Thymus (tissue), 11 donors: ENCODE results near the gene DTNB. TPM values are rescaled to one million over a fixed set of nuclear protein-coding genes. Genes with fewer than 3 reads are reported as not detected.

Experiments
- DNase-seq, 9 donors: peaks; one replicate each; pipeline ENCODE4 v3.0.0-alpha.2; 2013; ENCODE audit warnings: low spot score in 9 of 9, low read depth in 6 of 9, missing footprints in 1 of 9
- H3K27ac ChIP-seq, 2 donors: one replicate each; pipeline ENCODE4 v1.5.1; 2013; ENCODE audit warnings: control low read depth in 1 of 2, low read depth in 1 of 2, low read length in 1 of 2, mild to moderate bottlenecking in 1 of 2, moderate library complexity in 1 of 2
- H3K27me3 ChIP-seq, 2 donors: one replicate each; pipeline ENCODE4 v1.5.1; 2013; ENCODE audit warnings: low read length in 1 of 2; ENCODE audit not compliant: control insufficient read depth in 2 of 2, insufficient read depth in 1 of 2
- H3K36me3 ChIP-seq, 2 donors: one replicate each; pipeline ENCODE4 v1.5.1; 2013; ENCODE audit warnings: low read length in 1 of 2, mild to moderate bottlenecking in 1 of 2, moderate library complexity in 1 of 2; ENCODE audit not compliant: control insufficient read depth in 2 of 2, insufficient read depth in 2 of 2
- H3K4me1 ChIP-seq, 2 donors: one replicate each; pipeline ENCODE4 v1.5.1; 2013; ENCODE audit warnings: low read length in 2 of 2; ENCODE audit not compliant: control insufficient read depth in 2 of 2, insufficient read depth in 2 of 2
- H3K4me3 ChIP-seq, 2 donors: one replicate each; pipeline ENCODE4 v1.5.1; 2013; ENCODE audit warnings: low read length in 2 of 2, control low read depth in 1 of 2, mild to moderate bottlenecking in 1 of 2
- H3K9me3 ChIP-seq, 2 donors: one replicate each; pipeline ENCODE4 v1.5.1; 2013; ENCODE audit warnings: low read length in 1 of 2, mild to moderate bottlenecking in 1 of 2; ENCODE audit not compliant: control insufficient read depth in 2 of 2, insufficient read depth in 1 of 2
- WGBS: extraction: QIAGEN DNeasy Blood & Tissue Kit; methylation state at CpG from one replicate; pipeline ENCODE4 v1.1.7; 2013; 5-methylcytosine and 5-hydroxymethylcytosine counted together
- polyA plus RNA-seq: library from polyadenylated mRNA; stranded (reverse); fragments of 200-250 nt; gene quantifications from one replicate; pipeline ENCODE4 v1.2.3, GENCODE V29; 2013
- total RNA-seq: library from RNA; stranded (reverse); fragments of 120-200 nt; gene quantifications from one replicate; pipeline ENCODE4 v1.2.4, GENCODE V29; 2013
- donor health status: healthy.

The DTNB gene
- total and polyA plus RNA-seq, 2 donors = 7.6 to 20.1 TPM

GRCh38 chr2:25528173-25528572 lies 145.2 kb downstream of the DTNB start:
- Histone ChIP-seq H3K36me3 (no peaks in the 10 kb centered on the region), H3K27ac (no peak overlapping the region), H3K9me3 (no peaks in the 10 kb centered on the region), H3K27me3 (no peaks in the 10 kb centered on the region), H3K4me1 (peaks cover 0 to 2% of the 10 kb centered on the region in 2 donors), H3K4me3 (no peak overlapping the region)
- 98% methylated on average over 4 of the region's 4 CpGs for WGBS
- DNase-seq = no peak

DNA sequence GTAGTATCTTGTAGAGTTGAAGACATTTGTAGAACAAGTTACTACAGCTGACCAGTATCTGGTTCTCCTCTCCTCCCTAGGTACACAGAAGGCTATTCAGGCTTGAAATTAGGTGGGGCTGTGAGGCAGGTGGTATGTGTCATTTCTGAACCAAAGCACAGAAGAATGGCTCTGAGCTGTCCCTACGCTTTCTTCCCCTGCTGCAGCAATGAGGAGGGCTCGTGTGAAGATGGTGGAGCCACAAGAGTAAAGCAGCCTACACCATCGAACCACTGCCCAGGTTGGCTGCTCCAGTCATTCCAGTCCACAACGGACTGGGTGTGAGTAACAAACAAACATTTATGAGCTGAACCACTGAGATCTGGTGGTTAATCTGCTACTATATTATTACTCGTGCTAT lies 148.9 kb downstream of the DTNB start:
- 98% methylated on average over 5 of the region's 5 CpGs for WGBS
- Histone ChIP-seq H3K4me3 (no peak overlapping the region), H3K36me3 (no peaks in the 10 kb centered on the region), H3K9me3 (no peaks in the 10 kb centered on the region), H3K4me1 (peaks cover 0 to 6% of the 10 kb centered on the region in 2 donors), H3K27me3 (no peaks in the 10 kb centered on the region), H3K27ac (peak overlapping the region in 1 of 2 donors; percentile 5)
- DNase-seq = no peak

DNA sequence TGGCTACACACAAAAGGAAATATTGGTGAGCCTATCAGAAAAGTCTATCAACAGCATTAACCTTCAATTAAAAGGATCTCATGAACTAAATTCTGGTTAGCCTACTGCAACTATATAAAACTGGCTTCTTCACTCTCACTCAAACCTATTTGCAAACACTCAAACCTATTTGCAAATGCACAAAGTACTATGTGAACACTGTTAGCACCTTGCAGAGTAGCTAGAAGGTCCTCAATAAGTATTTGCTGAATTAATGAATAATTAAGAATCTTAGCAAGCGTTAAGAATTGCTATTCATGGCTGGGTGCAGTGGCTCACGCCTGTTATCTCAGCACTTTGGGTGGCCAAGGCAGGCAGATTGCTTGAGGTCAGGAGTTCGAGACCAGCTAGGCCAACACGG lies 150.3 kb downstream of the DTNB start:
- no peaks in the 10 kb centered on the region for H3K27me3 ChIP-seq
- no peaks in the 10 kb centered on the region for H3K9me3 ChIP-seq
- 97% methylated on average over 4 of the region's 4 CpGs for WGBS
- DNase-seq = no peak
- no peaks in the 10 kb centered on the region for H3K36me3 ChIP-seq
- H3K4me1 ChIP-seq = peaks cover 0 to 6% of the 10 kb centered on the region in 2 donors
- H3K4me3 ChIP-seq = no peak overlapping the region
- no peak overlapping the region for H3K27ac ChIP-seq

GRCh38 chr2:25521665-25522387 lies 151.6 kb downstream of the DTNB start:
- no peaks in the 10 kb centered on the region for H3K9me3 ChIP-seq
- H3K36me3 ChIP-seq = no peaks in the 10 kb centered on the region
- H3K27ac ChIP-seq = peak overlapping the region in 1 of 2 donors; percentile 52
- WGBS = 46% methylated on average over 10 of the region's 10 CpGs
- peak; percentile 64 to 95 (median 82) for DNase-seq
- H3K4me1 ChIP-seq = peaks cover 0 to 6% of the 10 kb centered on the region in 2 donors
- H3K27me3 ChIP-seq = no peaks in the 10 kb centered on the region
- H3K4me3 ChIP-seq = no peak overlapping the region

DNA sequence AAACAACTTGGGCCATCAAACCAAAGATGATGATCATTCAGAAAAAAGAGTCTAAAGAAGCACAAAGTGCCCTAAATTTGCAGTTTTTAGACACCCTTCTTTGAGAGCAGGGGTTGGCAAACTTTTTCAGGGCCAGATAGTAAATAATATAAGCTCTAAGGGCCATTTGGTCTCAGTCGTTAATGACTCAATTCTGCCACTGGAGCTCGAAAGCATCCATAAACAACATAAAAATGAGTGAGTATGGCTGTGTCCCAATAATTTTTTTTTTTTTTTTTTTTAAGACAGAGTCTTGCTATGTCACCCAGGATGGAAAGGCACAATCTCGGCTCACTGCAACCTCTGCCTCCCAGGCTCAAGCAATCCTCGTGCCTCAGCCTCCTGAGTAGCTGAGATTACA lies 152.3 kb downstream of the DTNB start:
- no peak for DNase-seq
- H3K4me1 ChIP-seq = peaks cover 0 to 6% of the 10 kb centered on the region in 2 donors
- 97% methylated on average over 4 of the region's 4 CpGs for WGBS
- H3K9me3 ChIP-seq = no peaks in the 10 kb centered on the region
- H3K36me3 ChIP-seq = no peaks in the 10 kb centered on the region
- no peaks in the 10 kb centered on the region for H3K27me3 ChIP-seq
- no peak overlapping the region for H3K4me3 ChIP-seq
- H3K27ac ChIP-seq = no peak overlapping the region

DNA sequence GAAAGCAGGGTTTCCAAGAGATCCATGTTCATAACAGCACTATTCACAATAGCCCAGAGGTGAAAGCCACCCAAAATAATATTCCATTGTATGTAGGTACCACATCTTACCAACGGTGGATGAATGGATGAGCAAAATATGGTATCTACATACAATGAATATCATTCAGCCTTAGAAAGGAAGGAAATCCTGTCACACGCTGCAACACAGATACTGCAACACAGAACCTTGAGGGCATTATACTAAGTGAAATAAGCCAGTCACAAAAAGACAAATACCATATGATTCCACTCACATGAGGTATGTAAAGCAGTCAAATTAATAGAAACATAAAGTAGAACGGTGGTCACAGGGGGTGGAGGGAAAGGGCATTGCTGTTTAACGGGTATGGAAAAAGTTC lies 155.7 kb downstream of the DTNB start:
- 81% methylated on average over 4 of the region's 4 CpGs for WGBS
- H3K36me3 ChIP-seq = no peaks in the 10 kb centered on the region

GRCh38 chr2:25514043-25514637 lies 159.2 kb downstream of the DTNB start:
- WGBS = 78% methylated on average over 3 of the region's 3 CpGs
- H3K4me1 ChIP-seq = peaks cover 0 to 3% of the 10 kb centered on the region in 2 donors
- H3K9me3 ChIP-seq = no peaks in the 10 kb centered on the region
- H3K27me3 ChIP-seq = no peaks in the 10 kb centered on the region
- H3K4me3 ChIP-seq = no peak overlapping the region
- peak in 1 of 9 donors; percentile 4 for DNase-seq
- H3K36me3 ChIP-seq = no peaks in the 10 kb centered on the region
- H3K27ac ChIP-seq = no peak overlapping the region

More for the DNA sequence above, 155.7 kb downstream of the DTNB start:
- Histone ChIP-seq H3K27me3 (no peaks in the 10 kb centered on the region), H3K4me1 (peaks cover 0 to 9% of the 10 kb centered on the region in 2 donors), H3K4me3 (no peak overlapping the region), H3K27ac (no peak overlapping the region), H3K9me3 (no peaks in the 10 kb centered on the region)
- peak in 1 of 9 donors; percentile 15 for DNase-seq

- Histone ChIP-seq H3K9me3 (no peaks in the 10 kb centered on the region), H3K27me3 (no peaks in the 10 kb centered on the region), H3K36me3 (no peaks in the 10 kb centered on the region), H3K4me3 (no peak overlapping the region), H3K4me1 (peaks cover 0 to 3% of the 10 kb centered on the region in 2 donors), H3K27ac (no peak overlapping the region)
- DNase-seq = no peak
- WGBS = 71% methylated on average over 3 of the region's 3 CpGs
These were observed 160.7 kb downstream of the DTNB start for GRCh38 chr2:25512707-25513106.

- WGBS = 98% methylated on average over 3 of the region's 3 CpGs
- Histone ChIP-seq H3K27ac (no peak overlapping the region), H3K9me3 (no peaks in the 10 kb centered on the region), H3K4me1 (no peaks in the 10 kb centered on the region), H3K4me3 (no peak overlapping the region), H3K36me3 (no peaks in the 10 kb centered on the region), H3K27me3 (no peaks in the 10 kb centered on the region)
- DNase-seq = no peak
These were observed 167.2 kb downstream of the DTNB start for GRCh38 chr2:25506226-25506625.
